PC-9 (cell line): Measurements from ENCODE around the gene FOXI3.

Source experiments
- EZH2 ChIP-seq: fragments of 200-600 bp; sonication (generic); IDR thresholded peaks from 2 replicates; pipeline ENCODE4 v1.8.0; 2017; ENCODE audit warnings: antibody characterized with exemption, low read depth
- TF ChIP-seq, protein P1 (sequence below): fragments of 200-600 bp; sonication (generic); conservative IDR thresholded peaks from 2 replicates; pipeline ENCODE4 v1.6.1; 2017; ENCODE audit warnings: mixed run types, antibody characterized with exemption, mild to moderate bottlenecking, moderate library complexity

DNA sequence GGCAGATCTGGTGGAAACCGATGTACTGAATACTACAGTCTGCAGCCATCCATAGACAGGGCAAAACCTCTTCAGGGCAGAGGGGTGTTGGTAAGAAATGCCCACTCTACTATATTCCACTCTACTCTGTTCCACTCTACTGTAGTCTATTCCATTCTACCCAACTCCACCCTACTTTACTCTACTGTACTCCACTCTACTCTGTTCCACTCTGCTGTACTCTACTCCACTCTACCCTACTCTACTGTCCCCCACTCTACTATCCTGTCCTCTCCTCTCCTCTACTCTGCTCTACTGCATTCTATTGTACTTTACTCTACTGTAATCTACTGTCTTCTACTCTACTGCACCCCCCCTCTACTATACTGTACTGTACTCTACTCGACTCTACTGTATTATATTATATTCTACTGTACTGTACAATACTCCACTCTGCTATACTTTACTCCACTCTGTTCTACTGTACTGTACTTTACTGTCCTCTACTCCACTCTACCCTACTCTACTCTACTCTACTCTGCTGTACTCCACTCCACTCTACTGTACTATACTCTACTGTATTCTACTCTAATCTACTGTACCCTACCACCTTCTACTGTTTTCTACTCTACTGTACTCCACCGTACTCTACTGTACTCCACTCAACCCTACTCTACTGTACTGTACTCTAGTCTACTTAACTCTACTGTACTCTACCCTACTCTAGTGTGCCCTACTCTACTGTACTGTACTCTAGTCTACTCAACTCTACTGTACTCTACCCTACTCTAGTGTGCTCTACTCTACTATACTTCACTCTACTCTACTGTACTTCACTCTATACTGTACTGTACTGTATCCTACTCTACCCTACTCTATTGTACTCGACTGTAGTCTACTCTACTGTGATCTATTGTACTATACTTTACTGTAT lies 17.0 kb upstream of the FOXI3 start:
- TF ChIP-seq, protein P1, sequence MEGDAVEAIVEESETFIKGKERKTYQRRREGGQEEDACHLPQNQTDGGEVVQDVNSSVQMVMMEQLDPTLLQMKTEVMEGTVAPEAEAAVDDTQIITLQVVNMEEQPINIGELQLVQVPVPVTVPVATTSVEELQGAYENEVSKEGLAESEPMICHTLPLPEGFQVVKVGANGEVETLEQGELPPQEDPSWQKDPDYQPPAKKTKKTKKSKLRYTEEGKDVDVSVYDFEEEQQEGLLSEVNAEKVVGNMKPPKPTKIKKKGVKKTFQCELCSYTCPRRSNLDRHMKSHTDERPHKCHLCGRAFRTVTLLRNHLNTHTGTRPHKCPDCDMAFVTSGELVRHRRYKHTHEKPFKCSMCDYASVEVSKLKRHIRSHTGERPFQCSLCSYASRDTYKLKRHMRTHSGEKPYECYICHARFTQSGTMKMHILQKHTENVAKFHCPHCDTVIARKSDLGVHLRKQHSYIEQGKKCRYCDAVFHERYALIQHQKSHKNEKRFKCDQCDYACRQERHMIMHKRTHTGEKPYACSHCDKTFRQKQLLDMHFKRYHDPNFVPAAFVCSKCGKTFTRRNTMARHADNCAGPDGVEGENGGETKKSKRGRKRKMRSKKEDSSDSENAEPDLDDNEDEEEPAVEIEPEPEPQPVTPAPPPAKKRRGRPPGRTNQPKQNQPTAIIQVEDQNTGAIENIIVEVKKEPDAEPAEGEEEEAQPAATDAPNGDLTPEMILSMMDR, result no peak
- TF ChIP-seq EZH2, result no peak
